Type B pancreatic cell (in vitro differentiated cells): Measurements from ENCODE around the gene TMEM179. TPM values are rescaled to one million over a fixed set of nuclear protein-coding genes. Genes with fewer than 3 reads are reported as not detected.

ENCODE experiments used
- DNase-seq: peaks from one replicate; pipeline ENCODE4 v3.0.0; 2021; ENCODE audit warnings: mixed read lengths; ENCODE audit not compliant: unreplicated experiment; ENCODE audit errors: extremely low spot score
- H3K27ac Mint-ChIP-seq: 2 replicates; pipeline ENCODE4 v1.8.0; 2021; ENCODE audit warnings: mild to moderate bottlenecking, mixed read lengths
- H3K27me3 Mint-ChIP-seq: 2 replicates; pipeline ENCODE4 v1.8.0; 2021; ENCODE audit warnings: mixed read lengths
- H3K36me3 Mint-ChIP-seq: 2 replicates; pipeline ENCODE4 v1.8.0; 2021; ENCODE audit warnings: mixed read lengths
- H3K4me1 Mint-ChIP-seq: one replicate; pipeline ENCODE4 v1.8.0; 2021; ENCODE audit warnings: mixed read lengths; ENCODE audit not compliant: unreplicated experiment
- H3K4me3 Mint-ChIP-seq: 2 replicates; pipeline ENCODE4 v1.8.0; 2021; ENCODE audit warnings: mild to moderate bottlenecking, mixed read lengths
- H3K9me3 Mint-ChIP-seq: 2 replicates; pipeline ENCODE4 v1.8.0; 2021; ENCODE audit warnings: mixed read lengths
- total RNA-seq: library from RNA; stranded (reverse); gene quantifications from 2 replicates; pipeline ENCODE4 v1.2.1, GENCODE V29; 2021; ENCODE audit warnings: low replicate concordance
- TF ChIP-seq, protein P1 (sequence below): fragments of 200-600 bp; sonication (generic); conservative IDR thresholded peaks from 2 replicates; pipeline ENCODE4 v1.5.0; 2021; ENCODE audit warnings: antibody characterized with exemption, mild to moderate bottlenecking

The TMEM179 gene
- total RNA-seq, 1 donor from 2014 or later: 9.0 TPM

DNA sequence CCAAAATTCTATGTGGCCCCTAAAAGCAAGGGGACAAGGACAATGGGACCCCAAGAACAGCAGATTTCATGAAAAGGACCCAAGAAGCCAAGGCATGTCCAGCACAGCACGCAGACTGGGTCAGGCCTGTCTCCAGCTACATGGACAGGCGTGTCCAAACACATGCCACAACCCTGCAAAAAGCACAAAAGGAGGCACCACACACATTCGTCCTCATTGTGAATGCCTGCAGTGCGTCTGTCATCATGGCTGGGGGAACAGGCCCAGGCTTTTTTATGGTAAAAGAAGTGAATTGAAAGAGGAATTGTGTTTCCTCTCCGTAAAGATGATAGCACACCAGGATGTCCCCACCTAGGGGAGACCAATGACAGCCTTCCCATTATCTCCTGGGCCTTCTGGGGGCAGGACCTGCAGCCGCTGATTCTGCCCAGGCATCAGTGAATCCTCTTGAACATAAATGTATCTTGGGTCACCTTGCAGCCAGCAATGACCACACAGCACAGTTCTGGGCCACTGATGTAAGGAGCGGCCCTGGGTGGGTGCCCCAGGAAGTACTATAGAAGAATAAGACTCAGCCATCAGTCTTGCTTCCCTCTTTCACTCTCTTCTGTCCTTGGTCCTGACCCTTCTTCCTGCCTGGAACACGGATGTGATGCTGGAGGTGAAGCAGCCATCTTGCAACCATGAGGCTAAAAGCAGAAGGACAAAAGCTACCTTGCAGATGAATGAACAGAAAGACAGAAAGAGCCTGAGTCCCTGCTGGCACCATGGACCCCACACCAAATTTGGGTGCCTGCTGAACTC, 54.8 kb downstream of the TMEM179 start:
- Mint-ChIP-seq H3K4me3 (no peak overlapping the region), H3K27me3 (peaks cover 26% of the 10 kb centered on the region), H3K9me3 (no peaks in the 10 kb centered on the region), H3K4me1 (peaks cover 4% of the 10 kb centered on the region), H3K36me3 (no peaks in the 10 kb centered on the region), H3K27ac (no peak overlapping the region)
- TF ChIP-seq, protein P1, sequence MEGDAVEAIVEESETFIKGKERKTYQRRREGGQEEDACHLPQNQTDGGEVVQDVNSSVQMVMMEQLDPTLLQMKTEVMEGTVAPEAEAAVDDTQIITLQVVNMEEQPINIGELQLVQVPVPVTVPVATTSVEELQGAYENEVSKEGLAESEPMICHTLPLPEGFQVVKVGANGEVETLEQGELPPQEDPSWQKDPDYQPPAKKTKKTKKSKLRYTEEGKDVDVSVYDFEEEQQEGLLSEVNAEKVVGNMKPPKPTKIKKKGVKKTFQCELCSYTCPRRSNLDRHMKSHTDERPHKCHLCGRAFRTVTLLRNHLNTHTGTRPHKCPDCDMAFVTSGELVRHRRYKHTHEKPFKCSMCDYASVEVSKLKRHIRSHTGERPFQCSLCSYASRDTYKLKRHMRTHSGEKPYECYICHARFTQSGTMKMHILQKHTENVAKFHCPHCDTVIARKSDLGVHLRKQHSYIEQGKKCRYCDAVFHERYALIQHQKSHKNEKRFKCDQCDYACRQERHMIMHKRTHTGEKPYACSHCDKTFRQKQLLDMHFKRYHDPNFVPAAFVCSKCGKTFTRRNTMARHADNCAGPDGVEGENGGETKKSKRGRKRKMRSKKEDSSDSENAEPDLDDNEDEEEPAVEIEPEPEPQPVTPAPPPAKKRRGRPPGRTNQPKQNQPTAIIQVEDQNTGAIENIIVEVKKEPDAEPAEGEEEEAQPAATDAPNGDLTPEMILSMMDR: no peak
- DNase-seq: peak; percentile 55

- Mint-ChIP-seq H3K36me3 (no peaks in the 10 kb centered on the region), H3K4me3 (no peak overlapping the region), H3K4me1 (peaks cover 4% of the 10 kb centered on the region), H3K27me3 (peaks cover 32% of the 10 kb centered on the region), H3K27ac (no peak overlapping the region), H3K9me3 (no peaks in the 10 kb centered on the region)
- peak; percentile 49 for DNase-seq
- TF ChIP-seq, protein P1: no peak
Observed at GRCh38 chr14:104548802-104549535, 55.6 kb downstream of the TMEM179 start.

GRCh38 chr14:104547998-104548700, 56.4 kb downstream of the TMEM179 start:
- Mint-ChIP-seq H3K9me3 (no peaks in the 10 kb centered on the region), H3K4me1 (no peaks in the 10 kb centered on the region), H3K27me3 (peaks cover 40% of the 10 kb centered on the region), H3K4me3 (no peak overlapping the region), H3K36me3 (no peaks in the 10 kb centered on the region), H3K27ac (no peak overlapping the region)
- TF ChIP-seq, protein P1: no peak
- peak; percentile 66 for DNase-seq

GRCh38 chr14:104547310-104547997, 57.1 kb downstream of the TMEM179 start:
- Mint-ChIP-seq H3K9me3 (no peaks in the 10 kb centered on the region), H3K36me3 (no peaks in the 10 kb centered on the region), H3K27me3 (peaks cover 43% of the 10 kb centered on the region), H3K4me3 (no peak overlapping the region), H3K27ac (no peak overlapping the region), H3K4me1 (no peaks in the 10 kb centered on the region)
- TF ChIP-seq, protein P1: no peak
- peak; percentile 61 for DNase-seq
